HT1080 (cell line): ENCODE measurements around the gene TEX29. TPM values are rescaled to one million over a fixed set of nuclear protein-coding genes. Genes with fewer than 3 reads are reported as not detected.

Source experiments
- DNase-seq: peaks from one replicate; pipeline ENCODE4 v3.0.0-alpha.2; 2015; ENCODE audit warnings: low read depth
- total RNA-seq: library from RNA; depleted of rRNA; stranded (reverse); fragments of >200 nt; shearing (Covaris generic); gene quantifications from 2 replicates; pipeline ENCODE4 v1.2.3, GENCODE V29; 2014

TEX29 gene
- total RNA-seq, 1 experiment from 2014 or later, result 0.29 TPM

DNA sequence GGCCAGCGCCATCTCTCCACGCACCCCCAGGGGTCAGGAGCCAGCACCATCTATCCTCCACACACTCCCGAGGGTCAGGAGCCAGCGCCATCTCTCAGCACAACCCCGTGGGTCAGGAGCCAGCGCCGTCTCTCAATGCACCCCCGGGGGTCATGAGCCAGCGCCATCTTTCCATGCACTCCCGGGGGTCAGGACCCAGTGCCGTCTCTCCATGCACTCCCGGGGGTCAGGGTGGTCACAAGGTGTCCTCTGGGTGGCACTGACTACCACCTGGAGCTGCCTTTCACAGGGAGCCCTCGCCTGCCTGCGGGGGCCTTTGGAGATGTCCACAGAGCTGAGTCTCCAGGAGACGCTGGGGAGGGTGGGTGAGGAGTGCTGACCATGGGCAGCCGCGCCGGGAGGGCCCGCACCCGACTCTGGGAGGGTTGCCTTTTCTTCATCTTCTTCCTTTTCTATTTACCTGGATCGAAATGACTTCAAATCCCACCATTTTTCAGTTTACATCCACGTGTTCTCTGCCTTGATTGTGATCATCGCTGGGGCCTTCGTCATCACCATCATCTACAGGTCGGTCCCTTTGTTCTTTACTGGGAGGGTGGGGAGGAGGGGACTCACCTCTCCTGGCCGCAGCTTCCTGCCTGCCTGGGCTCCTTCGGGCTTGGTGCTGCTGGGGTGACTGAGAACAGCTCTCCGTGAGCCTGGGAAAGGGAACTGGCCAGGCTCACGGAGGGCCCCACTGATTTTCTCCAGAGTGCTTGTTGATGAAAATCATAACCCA is 19.1 kb downstream of the TEX29 start:
- DNase-seq, result peak; percentile 18

DNA sequence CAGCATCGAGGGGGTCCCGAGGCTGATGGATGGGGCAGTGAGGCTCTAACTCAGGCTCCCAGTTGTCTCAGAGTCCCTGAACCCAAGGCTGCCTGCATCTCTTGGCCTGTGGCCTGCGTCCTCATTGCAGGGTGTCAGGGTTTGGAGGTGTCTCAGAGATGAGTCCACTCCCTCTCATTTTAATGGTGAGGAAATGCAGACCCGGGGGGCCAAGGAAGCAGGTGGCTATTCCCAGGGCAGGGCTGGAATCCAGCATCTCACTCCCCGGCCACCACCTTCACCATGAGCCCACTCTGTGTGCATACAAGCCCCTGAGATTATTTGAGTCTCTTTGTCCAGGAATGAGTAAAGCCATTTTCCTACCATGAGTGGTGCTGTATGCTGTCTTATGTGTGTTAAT is 21.4 kb downstream of the TEX29 start:
- DNase-seq, result no peak

DNA sequence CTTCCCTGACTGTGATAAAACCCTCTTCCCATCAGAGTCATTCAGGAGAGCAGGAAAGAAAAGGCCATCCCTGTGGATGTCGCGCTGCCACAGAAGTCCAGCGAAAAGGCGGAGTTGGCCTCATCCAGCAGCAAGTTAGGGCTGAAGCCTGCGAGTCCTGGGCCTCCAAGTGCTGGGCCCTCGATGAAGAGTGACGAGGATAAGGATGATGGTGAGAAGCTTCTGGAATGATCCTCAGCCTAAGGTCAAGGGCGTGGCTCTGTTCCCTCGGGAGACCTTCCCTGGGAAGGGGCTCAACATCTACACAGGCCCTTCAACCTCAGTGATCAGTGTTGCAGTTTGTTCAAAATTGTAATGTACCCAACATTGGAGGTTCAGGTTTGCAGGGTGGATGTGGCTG is 22.3 kb downstream of the TEX29 start:
- DNase-seq, result no peak

DNA sequence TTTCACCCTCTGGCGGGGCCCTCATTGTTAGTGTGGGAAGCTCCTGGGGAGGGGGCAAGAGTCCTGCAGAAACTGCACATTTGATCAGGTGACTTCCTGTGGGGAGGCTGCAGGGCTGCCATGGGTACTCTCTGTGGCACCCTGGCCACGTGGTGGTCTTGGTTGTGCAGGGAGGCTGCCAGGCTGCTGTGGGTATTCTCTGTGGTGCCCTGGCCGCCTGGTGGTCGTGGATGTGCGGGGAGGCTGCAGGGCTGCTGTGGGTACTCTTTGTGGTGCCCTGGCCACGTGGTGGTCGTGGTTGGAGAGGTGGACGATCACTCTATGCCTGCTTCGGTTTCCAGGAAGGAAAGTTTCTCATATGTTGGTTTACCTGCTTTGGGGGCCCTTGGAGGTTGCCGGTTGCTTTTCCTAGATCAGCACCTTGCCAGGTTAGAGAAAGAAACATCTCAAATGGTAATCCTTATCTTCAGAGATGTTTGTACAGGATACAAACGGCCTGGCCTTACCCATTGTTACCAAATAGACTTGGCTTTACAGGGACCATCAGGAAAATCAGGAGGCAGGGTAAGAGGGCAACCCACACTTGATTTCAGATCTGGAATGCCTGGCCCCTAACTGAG is 22.9 kb downstream of the TEX29 start:
- no peak for DNase-seq

DNA sequence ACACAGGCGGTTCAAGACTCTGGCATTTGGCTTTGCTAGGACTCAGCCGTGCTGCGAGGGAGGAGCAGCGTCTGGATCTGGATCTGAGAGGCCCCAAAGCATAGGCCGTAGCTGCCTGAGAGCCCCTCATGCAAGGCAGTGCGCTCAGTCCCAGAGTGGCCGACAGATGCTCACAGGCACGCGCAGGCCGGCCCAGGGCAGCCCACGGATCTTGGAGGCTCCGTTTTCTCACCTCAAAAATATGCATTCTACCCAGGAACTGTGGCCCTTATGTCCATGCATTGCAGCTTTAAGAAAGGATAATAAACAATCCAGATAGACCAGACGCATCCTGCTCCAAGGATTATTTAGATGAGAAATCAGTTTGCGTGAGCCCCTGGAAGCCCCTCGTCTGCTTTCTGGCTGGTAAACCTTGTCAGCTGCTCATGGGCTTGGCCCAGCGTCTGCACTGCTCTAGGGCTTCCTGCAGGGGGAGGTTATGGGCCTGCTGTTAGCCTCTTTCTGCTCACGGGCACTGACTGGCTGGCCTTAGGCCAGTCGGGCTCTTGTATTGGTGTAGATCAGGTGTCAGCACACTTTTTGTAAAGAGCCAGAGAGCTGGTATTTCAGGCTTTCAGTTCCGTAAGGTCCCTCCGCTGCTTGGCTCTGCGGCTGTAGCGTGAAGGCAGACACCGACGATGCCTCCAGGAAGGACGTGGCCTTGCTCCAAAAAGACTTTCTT is 24.2 kb downstream of the TEX29 start:
- peak; percentile 25 for DNase-seq

DNA sequence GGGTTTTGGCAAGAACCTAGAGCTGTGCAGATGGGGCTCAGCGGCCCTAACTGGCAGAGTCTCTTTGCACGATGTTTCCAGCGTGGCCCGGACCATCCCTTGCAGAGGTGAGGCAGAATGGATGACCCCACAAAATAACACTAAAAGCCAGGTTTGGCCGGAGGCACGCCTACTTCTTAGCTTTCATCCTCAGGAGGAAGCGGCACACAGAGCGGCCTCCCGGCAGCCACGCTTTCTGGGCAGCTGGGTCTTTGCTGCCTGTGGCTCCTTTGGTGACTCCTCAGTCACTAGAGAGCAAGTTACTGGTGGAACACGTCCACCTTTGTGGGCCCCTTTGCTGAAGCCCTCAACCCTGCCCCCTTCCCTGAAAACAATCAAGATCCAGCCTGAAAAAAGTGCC is 25.2 kb downstream of the TEX29 start:
- no peak for DNase-seq

DNA sequence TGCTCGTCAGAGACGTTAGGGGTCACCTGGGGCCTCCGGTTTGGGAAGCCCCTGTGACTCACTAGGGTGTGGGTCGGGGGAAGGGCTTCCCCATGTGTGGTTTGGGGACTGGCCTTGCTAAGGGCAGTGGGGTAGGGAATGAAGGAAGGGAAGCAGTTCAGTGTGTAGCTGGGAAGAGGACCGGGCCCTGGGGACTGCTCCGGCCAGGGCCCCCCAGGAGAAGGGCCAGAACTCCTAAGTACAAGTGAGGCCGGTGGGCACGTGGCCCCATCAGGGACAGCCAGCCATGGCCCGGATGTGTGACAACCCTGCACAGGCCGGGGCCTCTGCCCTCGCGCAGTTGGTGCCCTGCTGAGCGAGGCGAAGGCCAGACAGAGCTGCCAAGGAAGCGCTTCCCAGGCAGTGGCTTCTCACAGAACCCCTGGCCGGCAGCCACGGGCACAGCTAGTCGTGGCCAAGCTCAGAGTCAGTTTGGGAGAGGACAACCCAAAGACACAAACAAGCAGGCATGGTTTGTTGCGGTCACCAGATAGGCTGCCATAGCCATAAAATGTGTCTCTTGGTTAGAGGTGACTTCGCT is 25.7 kb downstream of the TEX29 start:
- no peak for DNase-seq

DNA sequence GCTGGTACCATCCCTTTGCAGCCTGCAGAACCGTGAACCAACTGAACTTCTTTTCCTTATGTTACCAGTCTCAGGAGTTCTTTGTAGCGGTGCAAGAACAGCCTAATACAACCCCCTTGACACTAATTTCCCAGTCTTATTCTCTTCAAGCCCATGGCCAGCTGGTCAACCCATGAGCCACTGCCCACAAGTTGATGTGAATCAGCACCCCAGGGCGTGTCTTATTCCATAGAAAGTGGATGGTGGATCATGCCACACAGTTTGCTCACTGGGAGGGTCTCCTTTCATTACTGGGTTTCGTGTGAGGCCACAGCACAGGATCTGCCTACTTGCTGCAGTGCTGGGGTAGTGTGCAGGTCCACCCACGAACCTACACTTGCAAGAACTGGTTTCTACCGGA is 27.0 kb downstream of the TEX29 start:
- DNase-seq, result no peak

DNA sequence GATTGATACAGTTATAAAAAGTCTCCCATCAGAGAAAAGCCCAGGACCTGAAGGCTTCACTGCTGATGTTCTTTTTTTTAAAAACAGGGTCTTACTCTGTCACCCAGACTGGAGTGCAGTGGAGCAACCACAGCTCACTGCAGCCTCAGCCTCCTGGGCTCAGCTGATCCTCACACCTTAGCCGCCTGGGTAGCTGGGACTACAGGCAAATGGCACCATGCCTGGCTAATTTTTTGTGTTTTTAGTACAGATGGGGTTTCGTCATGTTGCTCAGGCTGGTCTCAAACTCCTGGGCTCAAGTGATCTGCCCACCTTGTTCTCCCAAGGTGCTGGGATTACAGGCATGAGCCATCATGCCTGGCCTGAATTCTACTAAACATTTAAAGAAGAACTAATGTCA is 33.1 kb downstream of the TEX29 start:
- DNase-seq, result no peak

DNA sequence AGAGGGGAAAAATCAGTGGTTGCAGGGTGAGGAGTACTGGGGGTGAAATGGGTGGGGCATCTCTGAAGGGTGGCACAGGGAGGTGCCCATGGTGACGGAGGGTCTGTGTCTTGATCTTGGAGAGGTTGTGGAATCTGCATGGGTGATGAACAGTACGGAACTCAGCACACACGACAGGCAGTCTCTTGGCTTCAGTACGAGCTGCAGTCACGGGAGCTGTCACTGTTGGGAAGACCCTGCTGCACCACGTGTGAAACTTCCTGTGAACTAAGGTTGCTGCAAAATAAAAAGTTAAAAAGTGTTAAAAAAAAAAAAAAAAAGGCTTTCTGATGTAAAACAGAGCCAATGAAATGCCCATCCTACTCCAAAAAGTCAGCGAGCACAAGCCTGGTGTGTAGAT is 34.3 kb downstream of the TEX29 start:
- DNase-seq, result no peak

DNA sequence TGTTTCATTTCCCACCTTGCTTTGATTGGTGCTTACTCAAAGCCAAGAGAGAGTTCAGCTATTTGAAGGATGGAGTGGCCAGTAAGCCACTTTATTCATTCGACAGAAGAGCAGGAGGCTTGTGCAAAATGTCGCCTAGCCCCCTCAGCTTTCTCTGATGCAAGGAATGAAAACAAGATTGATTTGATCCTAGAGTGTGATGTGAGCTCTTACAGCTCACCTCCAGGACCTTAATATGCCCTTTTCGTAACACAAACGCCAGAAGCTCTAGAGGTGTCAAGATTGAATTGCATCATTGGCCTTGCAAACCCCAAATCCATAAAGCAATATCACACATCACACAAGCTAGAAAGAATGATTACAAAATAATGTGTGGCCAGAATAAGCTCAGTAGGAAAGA is 36.4 kb downstream of the TEX29 start:
- DNase-seq, result no peak

DNA sequence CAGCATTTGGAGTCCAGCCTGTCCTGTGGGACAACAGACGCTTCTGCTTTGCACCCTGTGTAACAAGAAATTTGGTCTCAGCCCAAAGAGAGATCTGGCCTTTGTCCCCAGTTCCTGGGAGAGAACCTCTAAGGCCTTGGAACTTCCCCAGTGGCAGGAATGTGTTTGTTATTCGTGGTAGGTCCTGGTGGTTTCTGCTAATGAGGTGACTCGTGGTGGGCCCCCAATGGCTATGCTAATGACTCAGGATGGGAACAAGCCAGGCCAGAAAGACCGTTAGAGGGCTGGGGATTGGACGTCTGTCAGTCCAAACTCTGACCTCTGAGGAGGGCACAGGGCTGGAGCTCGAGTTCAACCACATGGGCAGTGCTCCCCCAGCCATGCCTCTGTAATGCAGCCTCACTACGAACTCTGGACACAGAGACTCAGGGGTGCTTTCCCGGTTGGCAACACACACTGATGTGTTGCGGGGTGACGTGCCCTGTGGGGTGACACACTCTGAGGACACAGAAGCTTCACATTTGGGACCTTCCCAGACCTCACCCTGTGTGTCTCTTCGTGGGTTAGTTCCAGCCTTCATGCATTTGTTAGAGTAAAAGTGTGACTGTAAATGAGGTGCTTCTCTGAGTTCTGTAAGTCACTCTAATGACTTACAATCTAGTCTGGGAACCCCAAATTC is 38.9 kb downstream of the TEX29 start:
- DNase-seq, result no peak

DNA sequence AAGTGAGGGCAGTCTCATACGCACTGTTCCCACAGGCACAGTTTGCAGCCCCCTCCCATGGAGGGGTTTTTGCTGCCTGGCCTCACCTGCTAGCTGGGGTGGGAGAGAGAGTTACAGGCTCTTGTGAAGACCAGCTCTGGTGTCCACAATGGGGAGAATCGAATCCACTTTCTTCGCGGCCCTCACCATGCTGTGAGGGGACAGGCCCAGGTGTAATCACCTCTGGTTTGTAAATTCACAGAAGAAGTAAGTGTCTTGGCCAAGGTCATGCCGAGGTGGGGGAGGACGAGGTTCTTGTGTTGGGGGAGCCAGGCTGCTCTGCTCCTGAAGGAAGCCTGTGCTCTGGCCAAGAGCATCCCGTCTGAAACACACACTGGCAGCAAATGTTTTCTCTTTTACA is 39.5 kb downstream of the TEX29 start:
- no peak for DNase-seq

DNA sequence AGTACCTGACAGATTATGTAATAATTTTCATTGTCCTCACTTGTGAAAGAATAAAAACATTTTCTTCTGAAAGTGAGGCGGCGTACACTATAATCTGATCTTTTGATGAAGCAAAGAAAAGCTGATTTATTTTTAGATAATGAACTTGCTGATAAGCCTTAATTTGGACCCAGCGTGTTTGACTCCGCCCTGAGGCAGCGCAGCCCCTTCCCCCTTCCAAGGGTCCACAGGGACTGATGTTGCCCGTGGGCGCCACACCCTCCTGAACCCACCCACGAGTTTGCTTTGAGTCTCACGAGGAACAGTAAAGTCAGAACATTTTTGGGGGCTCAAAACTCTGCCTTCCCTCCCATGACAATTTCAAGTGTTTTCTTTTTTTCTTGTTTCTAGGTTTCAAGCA is 40.0 kb downstream of the TEX29 start:
- DNase-seq, result no peak

DNA sequence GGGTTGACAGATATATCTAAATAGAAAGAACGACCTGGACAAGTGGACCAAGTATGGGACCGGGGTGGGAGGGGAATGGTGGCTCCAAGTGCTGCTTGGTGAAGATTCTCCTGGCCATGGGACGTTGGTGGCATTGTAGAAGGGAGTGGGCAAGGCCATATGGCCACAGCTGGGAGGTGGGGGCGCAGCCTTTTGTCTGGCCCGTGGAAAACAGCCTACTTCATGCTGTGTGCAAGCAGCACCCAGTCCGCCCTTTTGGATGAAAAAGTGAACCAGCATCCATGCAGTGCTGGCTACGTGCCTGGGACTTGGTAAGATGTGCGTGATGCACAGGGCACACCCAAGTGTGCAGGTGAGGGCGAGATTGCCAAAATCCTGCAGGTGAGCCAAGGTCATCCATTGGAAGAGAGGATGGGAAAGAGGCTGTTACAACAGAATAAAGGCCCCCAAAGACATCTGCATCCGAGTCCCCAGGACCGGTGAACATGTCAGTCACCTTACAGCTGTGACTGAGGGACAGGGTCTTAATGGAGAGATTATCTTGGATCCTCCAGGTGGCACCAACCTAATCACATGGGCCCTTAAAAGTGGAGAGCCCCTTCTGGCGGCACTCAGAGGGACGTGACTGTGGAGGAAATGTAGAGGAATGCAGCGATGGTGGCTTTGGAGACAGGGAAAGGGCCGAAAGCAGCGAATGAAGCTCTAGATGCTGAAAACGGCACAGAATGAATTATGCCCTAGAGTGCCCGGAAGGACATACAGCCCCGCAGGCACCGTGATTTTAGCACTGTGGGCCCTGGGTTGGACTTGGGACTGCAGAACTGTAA is 40.8 kb downstream of the TEX29 start:
- no peak for DNase-seq

DNA sequence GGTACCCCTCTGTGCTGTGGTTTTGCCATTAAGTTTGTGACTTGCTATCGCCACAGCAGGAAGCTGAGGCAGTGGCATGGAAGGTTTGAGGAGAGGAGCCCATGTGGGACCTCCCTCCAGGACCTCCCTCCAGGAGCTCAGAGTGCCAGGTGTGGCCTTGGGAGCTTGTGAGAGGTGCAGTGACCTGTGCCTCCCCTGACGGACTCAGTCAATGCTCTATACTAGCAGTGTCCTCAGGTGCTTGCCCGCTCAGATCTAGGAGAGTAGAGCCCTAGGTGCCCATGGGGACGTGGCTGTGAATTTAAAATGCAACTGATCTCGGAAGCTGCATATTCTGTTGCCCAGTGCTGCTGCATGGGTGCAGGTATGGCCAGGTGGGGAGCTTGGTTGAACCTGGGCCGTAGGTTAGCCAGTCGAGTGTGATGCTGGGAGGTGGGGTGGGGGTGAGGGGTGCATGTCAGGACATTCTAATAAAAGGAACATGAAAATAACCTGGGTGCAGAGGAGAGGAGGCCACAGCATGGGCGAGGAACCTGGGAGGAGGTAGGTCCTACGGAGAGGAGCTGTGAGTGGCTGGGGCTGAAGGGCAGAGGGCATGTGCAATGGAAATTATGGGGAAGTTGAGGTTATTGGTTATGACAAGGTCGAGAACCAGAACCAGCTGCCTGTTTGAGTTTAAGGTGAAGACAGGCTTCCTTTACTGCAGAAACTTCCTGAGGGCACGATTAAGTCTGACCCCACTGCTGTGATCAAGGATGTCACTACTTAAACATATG is 41.6 kb downstream of the TEX29 start:
- DNase-seq, result no peak

DNA sequence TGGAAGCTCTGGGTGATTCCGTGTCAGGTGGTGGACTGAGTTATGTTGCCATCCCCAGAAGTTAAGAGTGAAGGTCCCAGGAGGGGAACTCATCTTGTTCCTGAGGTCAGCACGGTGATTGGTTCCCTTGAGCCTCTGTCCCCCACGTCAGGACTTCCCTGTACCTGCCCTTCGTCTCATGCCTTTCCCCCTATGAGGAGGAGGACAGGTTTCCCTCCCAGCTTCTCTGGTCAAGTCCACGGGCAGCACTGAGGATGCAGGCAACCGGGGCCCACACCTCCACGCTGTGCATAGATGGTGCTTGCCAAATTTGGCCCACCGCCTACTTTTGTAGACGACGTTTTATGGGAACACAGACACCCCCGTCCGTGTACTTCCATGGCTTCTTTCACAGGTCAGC is 42.7 kb downstream of the TEX29 start:
- DNase-seq, result no peak

DNA sequence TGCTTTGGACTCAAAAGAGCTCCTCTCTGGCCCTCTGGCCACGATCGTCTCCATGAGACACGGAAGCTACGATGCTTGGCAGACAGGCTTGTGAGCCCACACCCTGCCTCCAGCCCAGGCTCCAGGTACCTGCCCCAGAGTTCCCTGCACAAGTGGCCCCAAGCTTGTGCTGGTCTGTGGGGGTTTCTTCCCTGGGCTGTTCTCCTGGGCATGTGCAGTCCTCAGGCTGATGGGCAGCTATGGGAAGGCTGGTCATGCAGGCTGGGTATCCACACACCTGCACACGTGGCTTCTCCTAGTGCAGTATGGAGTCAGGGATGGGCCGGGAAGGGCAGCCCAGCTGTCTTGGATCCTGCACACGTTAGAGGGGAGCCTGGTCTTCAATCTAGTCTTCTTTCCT is 43.1 kb downstream of the TEX29 start:
- no peak for DNase-seq

DNA sequence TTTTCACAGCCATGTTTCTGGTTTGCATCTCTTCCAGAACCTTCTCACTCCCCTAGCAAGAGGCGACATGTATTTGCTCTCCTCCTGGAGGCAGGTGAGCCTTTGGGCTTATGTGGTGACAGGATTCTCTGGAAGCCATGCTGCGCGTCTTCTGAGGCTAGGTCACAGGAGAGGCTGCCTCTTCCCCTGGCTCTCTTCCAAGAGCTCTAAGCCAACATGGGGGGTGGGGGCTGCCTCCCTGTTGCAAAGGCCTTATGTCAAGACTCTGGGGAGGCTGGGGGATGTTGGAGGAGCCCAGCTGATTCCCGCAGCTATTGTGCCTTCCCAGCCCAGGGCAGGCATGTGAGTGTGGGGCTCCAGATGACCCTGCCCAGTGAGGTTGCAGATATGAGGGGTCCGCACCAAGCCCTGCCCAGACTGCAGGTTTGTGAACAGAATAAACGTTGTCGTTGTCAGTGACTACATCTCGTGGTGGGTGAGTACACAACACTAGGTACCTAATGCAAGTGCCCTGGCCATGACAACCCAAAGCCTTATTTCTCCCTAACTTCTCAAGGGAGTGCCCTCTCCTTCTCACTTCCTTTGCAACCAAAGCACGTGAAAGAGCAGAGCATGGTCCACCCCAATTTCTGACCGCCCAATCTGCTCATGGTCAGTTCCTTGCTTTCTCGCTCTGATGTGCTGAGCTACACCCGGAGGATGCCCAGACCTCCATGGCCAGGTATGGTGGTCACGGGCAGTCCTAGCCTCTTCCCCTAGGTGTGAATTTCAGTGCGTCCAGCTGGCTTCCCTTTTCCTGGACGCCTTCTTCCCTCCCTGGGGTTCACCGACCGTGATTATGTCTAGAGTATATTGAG is 44.9 kb downstream of the TEX29 start:
- DNase-seq, result no peak
